ENCODE measurements around the gene BAZ2A.

- TF ChIP-seq YY1 (IDR thresholded peaks at IDR 0.05; ENCODE audit: insufficient read depth, insufficient read length) (no peak), ZNF274 (IDR thresholded peaks at IDR 0.05; ENCODE audit: low read depth, low read length) (no peak)
These were observed 27.9 kb downstream of the BAZ2A start for GRCh38 chr12:56602239-56602638.
